Suprapubic skin (tissue), 4 donors: ENCODE measurements around the gene SMYD3.

Experiments
- EP300 ChIP-seq: sonication (generic); formaldehyde crosslinking; IDR thresholded peaks from one replicate; pipeline ENCODE4 v1.6.1; 2017; ENCODE audit warnings: antibody characterized with exemption
- POLR2A ChIP-seq, 2 donors: fragments of 450-650 bp; IDR thresholded peaks; one replicate each; pipeline ENCODE4 v1.6.1; 2017; ENCODE audit warnings: antibody characterized with exemption in 2 of 2, mild to moderate bottlenecking in 2 of 2, moderate library complexity in 2 of 2
- POLR2AphosphoS5 ChIP-seq, 3 donors: sonication (generic); formaldehyde crosslinking; IDR thresholded peaks; one replicate each; pipeline ENCODE4 v1.6.1; 2017; ENCODE audit warnings: antibody characterized with exemption in 3 of 3
- TF ChIP-seq, protein P1 (sequence below), 2 donors: fragments of 200-600 bp in 1 of 2; fragments of 450-650 bp in 1 of 2; sonication (generic) in 1 of 2; IDR thresholded peaks; one replicate each; pipeline ENCODE4 v1.5.1; 2016 to 2019; ENCODE audit warnings: antibody characterized with exemption in 2 of 2, mild to moderate bottlenecking in 1 of 2, moderate library complexity in 1 of 2

DNA sequence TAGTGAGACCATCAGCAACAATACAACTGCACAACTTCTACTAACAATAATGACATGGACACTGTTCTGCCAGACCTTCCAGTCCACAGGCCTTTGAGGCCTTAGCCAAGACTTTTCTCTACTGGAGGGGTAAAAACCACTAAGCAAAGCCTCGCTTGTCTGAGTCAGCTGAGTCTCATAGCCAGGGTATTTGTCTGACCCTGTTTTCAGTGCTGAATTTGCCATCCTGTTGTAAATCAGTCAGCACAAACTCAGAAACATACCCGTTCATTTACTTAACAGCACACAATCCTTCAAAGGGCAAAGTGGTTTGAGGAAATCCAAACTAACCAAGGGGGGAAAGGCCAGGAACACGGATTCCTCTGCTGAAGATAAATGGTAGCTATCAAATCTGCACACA is 537.8 kb downstream of the SMYD3 start:
- TF ChIP-seq, protein P1, sequence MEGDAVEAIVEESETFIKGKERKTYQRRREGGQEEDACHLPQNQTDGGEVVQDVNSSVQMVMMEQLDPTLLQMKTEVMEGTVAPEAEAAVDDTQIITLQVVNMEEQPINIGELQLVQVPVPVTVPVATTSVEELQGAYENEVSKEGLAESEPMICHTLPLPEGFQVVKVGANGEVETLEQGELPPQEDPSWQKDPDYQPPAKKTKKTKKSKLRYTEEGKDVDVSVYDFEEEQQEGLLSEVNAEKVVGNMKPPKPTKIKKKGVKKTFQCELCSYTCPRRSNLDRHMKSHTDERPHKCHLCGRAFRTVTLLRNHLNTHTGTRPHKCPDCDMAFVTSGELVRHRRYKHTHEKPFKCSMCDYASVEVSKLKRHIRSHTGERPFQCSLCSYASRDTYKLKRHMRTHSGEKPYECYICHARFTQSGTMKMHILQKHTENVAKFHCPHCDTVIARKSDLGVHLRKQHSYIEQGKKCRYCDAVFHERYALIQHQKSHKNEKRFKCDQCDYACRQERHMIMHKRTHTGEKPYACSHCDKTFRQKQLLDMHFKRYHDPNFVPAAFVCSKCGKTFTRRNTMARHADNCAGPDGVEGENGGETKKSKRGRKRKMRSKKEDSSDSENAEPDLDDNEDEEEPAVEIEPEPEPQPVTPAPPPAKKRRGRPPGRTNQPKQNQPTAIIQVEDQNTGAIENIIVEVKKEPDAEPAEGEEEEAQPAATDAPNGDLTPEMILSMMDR (IDR thresholded peaks at IDR 0.05), result no peak
- no peak for TF ChIP-seq POLR2A (IDR thresholded peaks at IDR 0.05)
- no peak for TF ChIP-seq POLR2AphosphoS5 (IDR thresholded peaks at IDR 0.05)
- TF ChIP-seq EP300, result no peak
